ENCODE measurements around the gene XG. TPM values are rescaled to one million over a fixed set of nuclear protein-coding genes. Genes with fewer than 3 reads are reported as not detected.

Gene XG
- total RNA-seq, 1 donor from 2014 or later, result 5.9 TPM

DNA sequence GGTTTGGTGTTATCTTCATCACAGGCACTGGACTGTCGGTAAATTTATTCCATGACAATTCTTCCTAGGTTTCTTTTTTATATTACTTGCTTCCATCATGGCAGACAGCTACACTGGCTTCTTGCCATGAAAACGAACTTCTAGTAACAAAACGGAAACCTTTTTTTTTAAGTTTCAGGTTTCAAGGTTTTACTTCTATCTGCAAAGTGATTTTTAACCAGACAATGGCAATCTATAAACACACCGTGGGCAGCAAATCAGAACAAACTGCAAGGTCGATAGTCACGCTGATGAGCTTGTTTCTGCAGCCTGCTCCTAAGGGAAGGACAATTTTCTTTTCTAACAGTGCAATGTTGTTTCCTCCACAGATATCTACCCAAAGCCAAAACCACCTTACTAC is 29.9 kb downstream of the XG start:
- Histone ChIP-seq H3K4me1 (no peaks in the 10 kb centered on the region), H3K27ac (no peak overlapping the region), H3K4me3 (no peak overlapping the region), H3K36me3 (no peaks in the 10 kb centered on the region), H3K9me3 (no peaks in the 10 kb centered on the region), H3K27me3 (no peaks in the 10 kb centered on the region)
- no peak for TF ChIP-seq POLR2AphosphoS5 (IDR thresholded peaks at IDR 0.05; ENCODE audit: insufficient read depth in 1 of 2, low read depth in 1 of 2)
- TF ChIP-seq, protein P1, sequence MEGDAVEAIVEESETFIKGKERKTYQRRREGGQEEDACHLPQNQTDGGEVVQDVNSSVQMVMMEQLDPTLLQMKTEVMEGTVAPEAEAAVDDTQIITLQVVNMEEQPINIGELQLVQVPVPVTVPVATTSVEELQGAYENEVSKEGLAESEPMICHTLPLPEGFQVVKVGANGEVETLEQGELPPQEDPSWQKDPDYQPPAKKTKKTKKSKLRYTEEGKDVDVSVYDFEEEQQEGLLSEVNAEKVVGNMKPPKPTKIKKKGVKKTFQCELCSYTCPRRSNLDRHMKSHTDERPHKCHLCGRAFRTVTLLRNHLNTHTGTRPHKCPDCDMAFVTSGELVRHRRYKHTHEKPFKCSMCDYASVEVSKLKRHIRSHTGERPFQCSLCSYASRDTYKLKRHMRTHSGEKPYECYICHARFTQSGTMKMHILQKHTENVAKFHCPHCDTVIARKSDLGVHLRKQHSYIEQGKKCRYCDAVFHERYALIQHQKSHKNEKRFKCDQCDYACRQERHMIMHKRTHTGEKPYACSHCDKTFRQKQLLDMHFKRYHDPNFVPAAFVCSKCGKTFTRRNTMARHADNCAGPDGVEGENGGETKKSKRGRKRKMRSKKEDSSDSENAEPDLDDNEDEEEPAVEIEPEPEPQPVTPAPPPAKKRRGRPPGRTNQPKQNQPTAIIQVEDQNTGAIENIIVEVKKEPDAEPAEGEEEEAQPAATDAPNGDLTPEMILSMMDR (IDR thresholded peaks at IDR 0.05), result no peak
- TF ChIP-seq POLR2A (IDR thresholded peaks at IDR 0.05), result no peak
- DNase-seq (ENCODE audit: extremely low spot score in 2 of 2), result no peak
- intact Hi-C loops (cut with DNase I), result no loop called here

DNA sequence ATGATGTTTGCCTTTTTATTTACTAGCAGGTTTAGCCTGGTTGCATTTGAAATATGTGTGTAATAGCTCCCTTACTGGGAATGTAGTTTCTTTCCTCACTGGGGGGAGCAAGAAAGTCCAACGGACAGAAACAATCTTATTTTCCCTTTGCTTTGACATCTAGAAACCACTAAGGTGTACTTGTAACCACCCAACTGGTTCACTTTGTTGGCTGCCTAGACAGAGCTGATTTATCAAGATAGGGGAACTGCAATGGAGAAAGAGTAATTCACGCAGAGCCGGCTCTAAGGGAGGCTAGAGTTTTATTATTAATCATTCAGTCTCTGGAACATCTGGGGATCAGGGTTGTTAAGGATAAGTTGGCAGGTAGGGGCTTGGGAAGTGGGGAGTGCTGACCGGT is 30.3 kb downstream of the XG start:
- H3K4me1 ChIP-seq, result no peaks in the 10 kb centered on the region
- H3K9me3 ChIP-seq, result no peaks in the 10 kb centered on the region
- H3K36me3 ChIP-seq, result no peaks in the 10 kb centered on the region
- intact Hi-C loops (cut with DNase I), result no loop called here
- DNase-seq (ENCODE audit: extremely low spot score in 2 of 2), result no peak
- TF ChIP-seq POLR2A (IDR thresholded peaks at IDR 0.05) (no peak), POLR2AphosphoS5 (IDR thresholded peaks at IDR 0.05; ENCODE audit: insufficient read depth in 1 of 2, low read depth in 1 of 2) (no peak)
- TF ChIP-seq, protein P1 (IDR thresholded peaks at IDR 0.05), result no peak
- no peaks in the 10 kb centered on the region for H3K27me3 ChIP-seq
- no peak overlapping the region for H3K4me3 ChIP-seq
- H3K27ac ChIP-seq, result no peak overlapping the region

DNA sequence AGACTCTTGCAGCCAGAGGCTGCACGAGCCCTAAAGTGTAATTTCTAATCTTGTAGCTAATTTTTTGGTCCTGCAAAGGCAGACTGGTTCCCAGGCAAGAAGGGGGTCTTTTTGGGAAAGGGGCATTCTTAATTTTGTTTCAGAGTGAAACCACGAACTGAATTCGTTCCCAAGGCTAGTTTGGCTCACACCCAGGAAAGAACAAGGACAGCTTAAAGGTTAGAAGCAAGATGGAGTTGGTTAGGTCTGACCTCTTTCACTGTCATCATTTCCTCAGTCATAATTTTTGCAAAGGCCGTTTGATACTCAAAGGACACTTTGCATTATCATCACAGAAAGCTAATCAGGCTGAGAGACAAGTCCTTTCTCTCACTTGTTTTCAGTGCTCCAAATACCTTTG is 30.9 kb downstream of the XG start:
- H3K27ac ChIP-seq, result no peak overlapping the region
- H3K4me3 ChIP-seq, result no peak overlapping the region
- TF ChIP-seq POLR2AphosphoS5 (IDR thresholded peaks at IDR 0.05; ENCODE audit: insufficient read depth in 1 of 2, low read depth in 1 of 2) (no peak), POLR2A (IDR thresholded peaks at IDR 0.05) (no peak)
- TF ChIP-seq, protein P1 (IDR thresholded peaks at IDR 0.05), result no peak
- no peaks in the 10 kb centered on the region for H3K27me3 ChIP-seq
- DNase-seq (ENCODE audit: extremely low spot score in 2 of 2), result no peak
- no peaks in the 10 kb centered on the region for H3K36me3 ChIP-seq
- H3K9me3 ChIP-seq, result no peaks in the 10 kb centered on the region
- H3K4me1 ChIP-seq, result no peaks in the 10 kb centered on the region
- intact Hi-C loops (cut with DNase I), result no loop called here

DNA sequence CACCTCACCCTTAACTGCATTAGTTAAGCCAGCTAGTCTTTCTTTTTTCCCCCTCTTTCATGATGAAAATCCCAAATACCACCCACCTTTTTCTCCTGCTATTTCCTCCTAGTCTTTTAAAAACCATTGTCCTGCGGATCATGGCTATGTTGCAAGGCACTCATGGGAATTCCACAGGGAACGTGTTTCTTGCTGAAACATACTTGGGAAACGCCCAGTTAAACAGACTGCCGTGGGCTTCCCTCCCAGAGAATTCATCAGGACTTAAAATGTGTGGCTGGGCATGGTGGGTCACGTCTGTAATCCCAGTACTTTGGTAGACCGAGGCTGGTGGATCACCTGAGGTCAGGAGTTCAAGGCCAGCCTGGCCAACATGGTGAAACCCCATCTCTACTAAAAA is 32.2 kb downstream of the XG start:
- DNase-seq (ENCODE audit: extremely low spot score in 2 of 2), result no peak
- TF ChIP-seq POLR2A (IDR thresholded peaks at IDR 0.05) (no peak), POLR2AphosphoS5 (IDR thresholded peaks at IDR 0.05; ENCODE audit: insufficient read depth in 1 of 2, low read depth in 1 of 2) (no peak)
- TF ChIP-seq, protein P1 (IDR thresholded peaks at IDR 0.05), result no peak
- H3K4me3 ChIP-seq, result no peak overlapping the region
- H3K27ac ChIP-seq, result no peak overlapping the region
- H3K9me3 ChIP-seq, result no peaks in the 10 kb centered on the region
- H3K4me1 ChIP-seq, result no peaks in the 10 kb centered on the region
- H3K27me3 ChIP-seq, result no peaks in the 10 kb centered on the region
- intact Hi-C loops (cut with DNase I), result no loop called here
- no peaks in the 10 kb centered on the region for H3K36me3 ChIP-seq

DNA sequence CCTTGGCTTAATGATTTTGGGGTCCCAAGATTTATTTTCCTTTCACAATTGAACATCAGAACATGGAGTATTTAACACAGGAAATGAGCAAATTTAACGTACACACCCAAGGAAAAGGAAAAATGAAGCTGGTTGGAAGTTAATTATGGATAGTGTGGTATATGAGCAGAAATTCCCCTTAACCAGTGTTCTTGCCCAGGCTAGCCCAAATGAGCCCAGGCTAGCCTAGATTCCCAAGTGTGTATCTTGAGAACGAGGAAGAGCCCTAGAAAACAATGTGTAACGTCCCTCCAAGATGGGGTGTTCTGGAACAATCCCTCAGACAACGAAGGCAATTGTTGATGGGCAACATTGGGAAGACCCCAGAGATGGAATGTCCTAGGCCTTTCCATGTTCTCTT is 33.7 kb downstream of the XG start:
- no peaks in the 10 kb centered on the region for H3K9me3 ChIP-seq
- intact Hi-C loops (cut with DNase I), result no loop called here
- TF ChIP-seq POLR2AphosphoS5 (IDR thresholded peaks at IDR 0.05; ENCODE audit: insufficient read depth in 1 of 2, low read depth in 1 of 2) (no peak), POLR2A (IDR thresholded peaks at IDR 0.05) (no peak)
- TF ChIP-seq, protein P1 (IDR thresholded peaks at IDR 0.05), result no peak

More for the DNA sequence above, 33.7 kb downstream of the XG start:
- Histone ChIP-seq H3K4me1 (no peaks in the 10 kb centered on the region), H3K27ac (no peak overlapping the region), H3K27me3 (no peaks in the 10 kb centered on the region), H3K36me3 (no peaks in the 10 kb centered on the region), H3K4me3 (no peak overlapping the region)
- no peak for DNase-seq (ENCODE audit: extremely low spot score in 2 of 2)
